ENCODE measurements around the gene AHNAK2.

GRCh38 chr14:104966261-104966865 is 11.8 kb downstream of the AHNAK2 start:
- TF ChIP-seq CTCF (IDR thresholded peaks at IDR 0.05): no peak
- no peak for TF ChIP-seq POLR2A (IDR thresholded peaks at IDR 0.05)

Data from testis (tissue), 2 donors.